HCT116 (cell line): Measurements from ENCODE around the gene GNG7. TPM values are rescaled to one million over a fixed set of nuclear protein-coding genes. Genes with fewer than 3 reads are reported as not detected.
"Not testable (repeated sequence)": the region's sequence is repeated elsewhere in the genome, so short reads cannot be mapped to it uniquely, and the experiment has no call there.

ENCODE experiments used
- ATAC-seq: fragments of 200-7000 bp; cut with Tn5 transposase; 2 replicates; pipeline ENCODE4 v1.9.1; 2020; ENCODE audit warnings: mild to moderate bottlenecking, moderate library complexity
- BruUV-seq: library from RNA; stranded (reverse); fragments of 400-500 nt; replicated peaks from 2 replicates; lab custom pipeline; 2021; lab: Mats Ljungman, UMichigan
- CTCF ChIA-PET: fragments of 300-600 bp; sonication (Branson Sonifier 250); formaldehyde crosslinking; loops from one replicate; lab custom pipeline; 2021; ENCODE audit warnings: antibody characterized with exemption; lab: Charles Lee
- POLR2A ChIA-PET: fragments of 300-600, 350-600 bp; sonication (Branson Sonifier 250); formaldehyde crosslinking; loops from one replicate; lab custom pipeline; 2021; ENCODE audit warnings: antibody characterized with exemption; lab: Charles Lee
- RAD21 ChIA-PET, 2 experiments: fragments of 300-600 bp; sonication (Branson Sonifier 250); formaldehyde crosslinking; loops; one replicate each; lab custom pipeline; 2023; ENCODE audit warnings: low total read pairs in 2 of 2; ENCODE audit not compliant: uncharacterized antibody in 2 of 2, unreplicated experiment in 2 of 2, low non-redundant PET in 1 of 2; lab: Charles Lee
- DNase-seq: peaks from one replicate; pipeline ENCODE4 v3.0.0-alpha.2; 2010; ENCODE audit warnings: low read depth, low spot score
- H2AFZ ChIP-seq: fragments of 200-600 bp; shearing (Covaris generic), sonication (generic); 2 replicates; pipeline ENCODE4 v1.6.1; 2017; ENCODE audit warnings: low read depth, mixed run types, mixed read lengths, antibody characterized with exemption, low read length; ENCODE audit not compliant: poor library complexity, severe bottlenecking
- H3K27ac ChIP-seq: 2 replicates; pipeline ENCODE4 v1.5.1; 2012; ENCODE audit warnings: low read depth, low read length
- H3K27me3 ChIP-seq: fragments of 200-600 bp; sonication (generic); 2 replicates; pipeline ENCODE4 v1.6.1; 2016; ENCODE audit warnings: mixed run types, low read length, mixed read lengths; ENCODE audit not compliant: insufficient read depth
- H3K36me3 ChIP-seq, 2 experiments: fragments of 200-500 bp in 1 of 2; fragments of 200-600 bp in 1 of 2; sonication (Bioruptor generic) in 1 of 2; sonication (generic) in 1 of 2; 2 replicates each; pipeline versions ENCODE4 v1.5.1 to v1.6.1; 2014 to 2016; ENCODE audit warnings: low read length in 2 of 2, inconsistent platforms in 1 of 2, mixed read lengths in 1 of 2, mixed run types in 1 of 2; ENCODE audit not compliant: insufficient read depth in 2 of 2, control insufficient read depth in 1 of 2
- H3K4me1 ChIP-seq, 2 experiments: fragments of 200-600 bp in 1 of 2; sonication (generic) in 1 of 2; 2 replicates each; pipeline versions ENCODE4 v1.5.1 to v1.6.1; 2012 to 2017; ENCODE audit warnings: low read length in 2 of 2, inconsistent platforms in 1 of 2, mild to moderate bottlenecking in 1 of 2, mixed read lengths in 1 of 2, mixed run types in 1 of 2, moderate library complexity in 1 of 2; ENCODE audit not compliant: insufficient read depth in 2 of 2, control insufficient read depth in 1 of 2
- H3K4me2 ChIP-seq: fragments of 200-600 bp; sonication (generic); 2 replicates; pipeline ENCODE4 v1.6.1; 2017; ENCODE audit warnings: mixed run types, low read length, mixed read lengths
- H3K4me3 ChIP-seq, 2 experiments: fragments of 200-600 bp in 1 of 2; sonication (generic) in 1 of 2; replicated peaks in 1 of 2; 2 replicates each; pipeline ENCODE4 v1.5.1; 2011 to 2016; ENCODE audit warnings: low read length in 2 of 2, control low read depth in 1 of 2, low read depth in 1 of 2, mild to moderate bottlenecking in 1 of 2, mixed read lengths in 1 of 2, mixed run types in 1 of 2
- H3K79me2 ChIP-seq: fragments of 200-600 bp; sonication (generic); 2 replicates; pipeline ENCODE4 v1.6.1; 2017; ENCODE audit warnings: mild to moderate bottlenecking, mixed run types, low read length, moderate library complexity, mixed read lengths; ENCODE audit not compliant: insufficient read depth
- H3K9ac ChIP-seq: fragments of 200-600 bp; sonication (generic); 2 replicates; pipeline ENCODE4 v1.6.1; 2016; ENCODE audit warnings: low read length, mixed read lengths
- H3K9me2 ChIP-seq: fragments of 200-600 bp; sonication (generic), shearing (Covaris generic); 2 replicates; pipeline ENCODE4 v1.6.1; 2017; ENCODE audit warnings: mixed run types, mild to moderate bottlenecking, moderate library complexity; ENCODE audit not compliant: insufficient read depth
- H3K9me3 ChIP-seq, 2 experiments: fragments of 200-500 bp in 1 of 2; fragments of 200-600 bp in 1 of 2; sonication (Bioruptor generic) in 1 of 2; sonication (generic) in 1 of 2; 2 replicates each; pipeline ENCODE4 v1.6.1; 2014 to 2017; ENCODE audit warnings: low read length in 2 of 2, mixed read lengths in 2 of 2, inconsistent platforms in 1 of 2, low read depth in 1 of 2, mild to moderate bottlenecking in 1 of 2, mixed run types in 1 of 2, moderate library complexity in 1 of 2; ENCODE audit not compliant: control insufficient read depth in 1 of 2, insufficient read depth in 1 of 2
- H4K20me1 ChIP-seq: fragments of 200-600 bp; sonication (generic), shearing (Covaris generic); 2 replicates; pipeline ENCODE4 v1.6.1; 2017; ENCODE audit warnings: mixed run types, mild to moderate bottlenecking, moderate library complexity; ENCODE audit not compliant: insufficient read depth
- CBX3 ChIP-seq: IDR thresholded peaks from 2 replicates; pipeline ENCODE4 v1.6.1; 2012; ENCODE audit warnings: low read depth
- EZH2phosphoT487 ChIP-seq: fragments of 200-600 bp; IDR thresholded peaks from 2 replicates; pipeline ENCODE4 v1.6.1; 2018; ENCODE audit warnings: antibody characterized with exemption, borderline replicate concordance
- FOSL1 ChIP-seq: IDR thresholded peaks from 2 replicates; pipeline ENCODE4 v1.6.1; 2012; ENCODE audit warnings: low read depth
- JUND ChIP-seq: IDR thresholded peaks from 2 replicates; pipeline ENCODE4 v1.6.1; 2012
- SP1 ChIP-seq: IDR thresholded peaks from 2 replicates; pipeline ENCODE4 v1.6.1; 2012; ENCODE audit warnings: low read depth
- ZNF274 ChIP-seq: fragments of 200-500 bp; sonication (Bioruptor generic); IDR thresholded peaks from 2 replicates; pipeline ENCODE4 v1.6.1; 2014; ENCODE audit warnings: mild to moderate bottlenecking, low read depth, low read length, inconsistent platforms
- intact Hi-C: fragments of 100-400 bp; cut with micrococcal nuclease; formaldehyde crosslinking; loops from 2 replicates; pipeline ENCODE4 v1.10.0; 2022
- total RNA-seq: library from RNA; stranded (reverse); gene quantifications from one replicate; pipeline ENCODE4 v1.2.1, GENCODE V29; 2021; ENCODE audit not compliant: unreplicated experiment

GNG7 gene
- total RNA-seq, 1 experiment from 2014 or later: 11.3 TPM

DNA sequence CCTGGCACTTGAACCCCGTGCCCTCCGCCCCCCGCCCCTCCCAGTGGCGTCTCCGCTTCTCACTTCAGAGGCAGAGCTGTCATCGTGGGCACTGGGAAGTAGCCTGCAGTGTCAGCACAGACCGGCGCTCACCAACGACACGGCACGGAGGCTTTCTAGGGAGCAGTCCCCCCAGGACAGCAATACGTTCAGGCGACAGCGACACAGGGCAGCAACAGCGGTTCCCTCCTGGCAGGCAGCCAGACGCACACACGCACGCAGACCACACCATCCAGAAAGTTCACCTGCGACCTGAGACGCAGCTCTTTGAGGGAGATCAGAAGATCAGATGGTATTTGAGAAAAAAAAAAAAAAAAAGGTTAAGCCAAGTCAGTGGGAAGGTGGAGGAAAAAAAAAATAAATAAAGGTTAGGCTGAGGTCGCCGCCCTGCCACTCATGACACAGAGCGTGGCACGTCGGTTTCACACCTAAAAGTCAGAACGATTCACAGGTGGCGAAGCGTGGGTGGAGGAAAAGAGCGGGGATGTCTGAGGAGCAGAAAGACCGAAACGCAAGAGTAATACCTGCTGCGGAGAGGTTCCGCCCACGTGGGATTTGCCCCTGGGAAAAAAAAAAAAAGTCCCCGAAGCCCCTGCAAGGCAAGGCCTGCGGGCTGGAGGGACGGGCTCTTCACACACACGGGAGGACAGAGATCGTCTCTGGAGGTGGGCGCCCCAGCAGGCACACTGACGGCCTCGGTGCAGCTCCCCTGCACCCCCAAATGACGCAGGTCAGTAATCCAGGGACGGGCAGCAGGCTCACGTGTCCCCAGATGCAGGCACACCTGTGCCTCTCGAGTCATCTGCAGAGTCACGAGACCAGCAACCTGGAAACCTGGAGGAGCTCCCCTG is 94.5 kb downstream of the GNG7 start:
- no peak overlapping the region for H3K4me3 ChIP-seq
- ATAC-seq: no peak
- H3K9ac ChIP-seq: no peak overlapping the region
- H3K9me2 ChIP-seq: no peaks in the 10 kb centered on the region
- CTCF ChIA-PET: no interaction called here
- no TSS peak for BruUV-seq
- no peak overlapping the region for H3K27ac ChIP-seq
- intact Hi-C loops: no loop called here
- H3K36me3 ChIP-seq: no peaks in the 10 kb centered on the region
- RAD21 ChIA-PET: no interaction called here
- no peaks in the 10 kb centered on the region for H3K79me2 ChIP-seq
- POLR2A ChIA-PET: interaction anchor here (8.0 kb wide), 1 partner anchor 131 kb away, joined by 67 read pairs; the partner anchor contains the start of gene GADD45B
- H4K20me1 ChIP-seq: no peaks in the 10 kb centered on the region
- no peak for TF ChIP-seq JUND
- no peak for TF ChIP-seq SP1
- no peak for TF ChIP-seq ZNF274
- no peak for TF ChIP-seq CBX3
- TF ChIP-seq EZH2phosphoT487: no peak
- no peak for TF ChIP-seq FOSL1
- no peaks in the 10 kb centered on the region for H3K27me3 ChIP-seq
- no peak overlapping the region for H2AFZ ChIP-seq
- no peak overlapping the region for H3K4me2 ChIP-seq
- no peaks in the 10 kb centered on the region; a peak in 1 of 4 replicates for H3K9me3 ChIP-seq
- H3K4me1 ChIP-seq: peaks cover 3 to 10% of the 10 kb centered on the region in 2 experiments; a peak in 3 of 4 replicates
- DNase-seq: no peak

- RAD21 ChIA-PET, ATAC-seq: not testable (repeated sequence)
- POLR2A ChIA-PET: interaction anchor here (8.0 kb wide), 1 partner anchor 130 kb away, joined by 67 read pairs; the partner anchor contains the start of gene GADD45B
Observed at GRCh38 chr19:2606774-2607173, 95.7 kb downstream of the GNG7 start.

DNA sequence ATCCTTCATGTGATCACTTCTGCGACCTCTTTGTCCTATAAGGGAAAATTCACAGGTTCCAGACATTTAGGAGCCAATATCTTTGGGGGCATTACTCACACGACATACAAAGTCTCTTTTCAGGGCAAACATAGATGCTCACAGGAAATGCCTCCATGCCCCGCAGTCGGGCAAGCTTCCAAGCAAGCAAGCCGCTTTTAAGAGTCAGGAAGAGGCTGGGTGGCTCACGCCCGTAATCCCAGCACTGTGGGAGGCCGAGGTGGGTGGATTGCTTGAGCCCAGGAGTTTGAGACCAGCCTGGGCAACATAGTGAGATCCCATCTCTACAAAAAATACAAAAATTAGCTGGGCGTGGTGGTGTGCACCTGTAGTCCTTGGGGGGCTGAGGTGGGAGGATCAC is 96.6 kb downstream of the GNG7 start:
- intact Hi-C loops, H3K4me1 ChIP-seq, H3K27ac ChIP-seq, ATAC-seq, RAD21 ChIA-PET, H3K79me2 ChIP-seq, H3K27me3 ChIP-seq, DNase-seq, H3K4me3 ChIP-seq, BruUV-seq, H3K9ac ChIP-seq, H3K9me2 ChIP-seq, H3K9me3 ChIP-seq, H3K36me3 ChIP-seq, H3K4me2 ChIP-seq, H2AFZ ChIP-seq, H4K20me1 ChIP-seq: not testable (repeated sequence)
- ChIA-PET CTCF (interaction anchor here (0.7 kb wide), 1 partner anchor 149 kb away, joined by 3 read pairs; no protein-coding TSS in a partner anchor), POLR2A (interaction anchor here (8.0 kb wide), 1 partner anchor 129 kb away, joined by 67 read pairs; the partner anchor contains the start of gene GADD45B)

More at GRCh38 chr19:2606774-2607173, 95.7 kb downstream of the GNG7 start:
- CTCF ChIA-PET, H3K9me2 ChIP-seq, H3K27ac ChIP-seq, H3K9me3 ChIP-seq, intact Hi-C loops, H3K36me3 ChIP-seq, H3K4me3 ChIP-seq, H3K79me2 ChIP-seq, H3K4me2 ChIP-seq, BruUV-seq, H3K9ac ChIP-seq, H4K20me1 ChIP-seq, DNase-seq, H3K27me3 ChIP-seq, H2AFZ ChIP-seq: not testable (repeated sequence)
- H3K4me1 ChIP-seq: peaks cover 0 to 10% of the 10 kb centered on the region in 2 experiments; a peak in 2 of 4 replicates
